ENCODE results near the gene MICU2.

Gene MICU2

DNA sequence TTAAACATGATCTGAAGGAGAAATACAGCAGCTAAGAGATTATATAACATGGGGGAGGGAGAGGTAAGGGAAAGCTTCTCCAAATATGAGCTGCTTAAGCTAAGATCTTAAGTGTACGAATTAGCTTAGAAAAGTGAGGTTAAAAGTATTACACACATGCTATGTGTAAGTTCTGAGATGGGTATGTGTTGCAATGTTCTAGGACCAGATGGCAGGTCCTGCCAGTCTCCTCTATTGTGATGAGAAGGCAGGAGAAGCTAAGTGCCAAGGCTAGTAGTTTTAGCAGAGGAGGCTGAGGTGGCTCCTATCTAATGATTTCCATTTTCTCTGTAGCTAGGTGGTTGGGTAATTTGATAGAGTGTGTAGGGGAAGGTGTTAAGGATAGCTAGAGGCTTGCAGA is 57.6 kb downstream of the MICU2 start:
- peak in 3 of 56 donors; percentile 3 to 9 (median 5) for DNase-seq

DNA sequence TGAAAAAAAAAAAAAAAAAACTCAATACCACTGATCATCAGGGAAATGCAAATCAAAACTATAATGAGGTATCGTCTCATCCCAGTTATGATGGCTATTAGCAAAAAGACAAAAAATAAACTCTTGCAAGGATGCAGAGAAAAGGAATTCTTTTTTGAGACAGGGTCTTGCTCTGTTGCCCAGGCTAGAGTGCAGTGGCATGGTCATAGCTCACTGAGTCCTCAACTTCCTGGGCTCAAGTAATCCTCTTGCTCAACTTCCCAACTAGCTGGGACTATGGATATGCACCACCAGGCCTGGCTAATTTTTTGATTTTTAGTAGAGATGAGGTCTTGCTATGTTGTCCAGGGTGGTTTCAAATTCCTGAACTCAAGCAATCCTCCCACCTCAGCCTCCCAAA is 59.5 kb downstream of the MICU2 start:
- no peak for DNase-seq

DNA sequence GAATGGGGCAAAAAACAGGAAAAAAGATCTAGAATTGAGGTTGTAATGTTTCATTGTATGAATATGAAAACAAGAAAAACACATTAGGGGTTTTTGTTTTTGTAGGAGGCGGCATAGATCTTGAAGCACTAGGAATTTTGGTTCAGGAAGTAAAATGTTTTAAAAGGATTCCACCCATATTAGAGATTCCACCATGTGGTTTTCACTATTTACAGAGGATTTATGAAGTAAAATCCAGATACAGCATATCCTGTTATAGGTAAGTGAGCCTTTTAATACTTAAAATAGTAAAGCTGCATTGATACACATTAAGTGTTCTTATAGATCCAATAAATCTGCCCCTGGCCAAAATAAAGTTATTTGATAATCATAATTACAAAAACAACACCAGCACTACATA is 61.4 kb downstream of the MICU2 start:
- DNase-seq: no peak

DNA sequence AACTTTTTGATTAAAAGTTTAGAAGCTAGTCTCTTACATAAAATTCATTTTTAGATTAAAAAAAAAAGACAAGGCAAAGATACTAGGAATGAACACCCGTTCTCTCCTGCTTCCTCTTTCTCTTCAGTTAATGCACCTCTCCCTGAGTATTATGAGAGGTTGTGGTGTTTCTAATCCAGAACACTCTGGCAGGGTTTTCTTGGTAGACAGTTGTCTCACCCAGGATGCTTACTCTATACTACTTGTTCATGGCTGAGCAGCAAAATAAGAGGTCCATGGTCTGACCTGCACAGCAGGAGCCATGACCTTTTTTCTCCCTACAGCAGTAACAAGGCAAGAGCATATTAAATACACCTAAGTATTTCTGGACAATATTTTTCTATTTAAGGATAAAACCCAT is 62.0 kb downstream of the MICU2 start:
- DNase-seq: no peak

DNA sequence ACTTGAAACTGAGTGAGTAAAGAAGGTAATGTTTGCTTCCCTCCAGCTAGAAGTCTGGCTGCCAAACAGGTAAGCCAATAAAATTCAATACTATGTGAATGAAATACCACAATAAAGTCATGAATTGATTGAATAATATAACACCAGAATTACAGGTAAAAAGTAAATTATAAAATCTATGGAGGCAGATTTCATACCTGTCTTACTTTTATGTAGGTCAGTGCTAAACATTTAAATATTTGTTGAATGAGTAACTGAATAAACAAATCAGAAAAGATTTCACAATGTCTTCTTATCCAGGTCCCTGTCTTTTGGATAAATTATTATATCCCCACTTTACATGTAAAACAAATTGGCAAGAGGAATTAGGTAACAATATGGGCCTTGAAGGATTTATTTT is 62.7 kb downstream of the MICU2 start:
- no peak for DNase-seq

DNA sequence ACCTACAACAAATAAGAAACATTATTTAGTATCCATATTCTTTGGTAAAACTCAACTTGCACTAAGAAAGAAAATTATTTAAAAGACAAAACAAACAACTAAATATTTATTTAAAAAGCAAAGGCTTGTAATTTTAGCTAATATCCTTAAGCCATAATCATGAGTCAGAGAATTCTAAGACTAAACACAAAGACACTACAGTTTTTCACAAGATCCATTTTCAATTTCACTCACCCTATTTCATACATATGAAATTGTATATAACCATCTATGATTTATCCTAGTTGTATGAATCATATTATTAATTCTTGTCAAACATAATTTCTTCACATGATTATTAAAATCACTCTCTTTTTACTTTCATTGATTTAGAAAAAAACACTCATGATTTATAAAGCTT is 64.3 kb downstream of the MICU2 start:
- no peak for DNase-seq

DNA sequence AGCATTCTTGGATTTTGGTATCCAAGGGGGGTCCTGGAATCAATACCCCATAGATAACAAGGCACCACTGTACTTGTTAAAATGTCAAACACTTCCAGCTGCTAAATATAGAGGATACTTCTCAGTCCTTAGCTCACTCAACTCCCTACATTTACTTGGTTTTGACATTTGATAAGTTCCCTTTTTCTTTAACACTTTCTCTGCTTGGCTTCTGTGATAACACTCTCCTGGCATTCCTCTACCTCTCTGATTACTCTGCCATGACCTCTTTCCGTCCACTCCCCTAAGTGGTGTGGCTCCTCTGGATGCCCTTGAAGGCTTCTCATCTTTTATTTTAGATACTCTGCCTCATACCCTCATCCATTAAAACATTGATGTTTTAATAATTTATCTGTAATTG is 65.2 kb downstream of the MICU2 start:
- no peak for DNase-seq

DNA sequence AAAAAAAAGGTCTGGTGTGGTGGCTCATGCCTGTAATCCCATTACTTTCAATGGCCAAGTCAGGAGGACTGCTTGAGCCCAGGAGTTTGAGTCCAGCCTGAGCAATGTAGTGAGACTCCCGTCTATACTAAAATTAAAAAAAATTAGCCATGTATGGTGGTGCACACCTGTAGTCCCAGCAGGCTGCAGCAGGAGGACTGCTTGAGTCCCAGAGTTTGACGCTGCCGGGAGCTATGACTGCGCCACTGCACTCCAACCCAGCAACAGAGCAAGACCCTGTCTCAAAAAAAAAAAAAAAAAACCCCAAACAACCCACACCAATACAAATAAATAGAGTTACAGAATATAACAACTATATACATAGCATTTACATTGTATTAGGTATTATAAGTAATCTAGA is 65.7 kb downstream of the MICU2 start:
- no peak for DNase-seq

DNA sequence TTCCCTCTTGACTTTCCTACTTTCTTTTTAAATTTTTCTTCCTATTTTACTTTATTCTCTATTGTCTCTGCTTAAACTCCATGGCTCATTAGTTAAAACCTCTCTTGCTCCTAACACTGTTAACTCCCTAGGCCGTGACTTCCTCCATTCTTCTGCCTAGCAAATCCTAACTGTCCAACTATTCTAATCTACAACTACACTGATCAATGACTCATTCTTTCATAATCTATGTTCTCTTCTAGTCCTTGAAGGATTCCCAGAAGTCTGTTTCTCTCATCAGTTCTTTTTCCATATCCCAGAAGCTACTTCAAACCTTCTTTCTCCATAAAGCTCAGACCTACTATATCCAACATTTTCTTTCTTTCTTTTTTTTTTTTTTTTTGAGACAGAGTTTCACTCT is 66.9 kb downstream of the MICU2 start:
- DNase-seq: no peak

DNA sequence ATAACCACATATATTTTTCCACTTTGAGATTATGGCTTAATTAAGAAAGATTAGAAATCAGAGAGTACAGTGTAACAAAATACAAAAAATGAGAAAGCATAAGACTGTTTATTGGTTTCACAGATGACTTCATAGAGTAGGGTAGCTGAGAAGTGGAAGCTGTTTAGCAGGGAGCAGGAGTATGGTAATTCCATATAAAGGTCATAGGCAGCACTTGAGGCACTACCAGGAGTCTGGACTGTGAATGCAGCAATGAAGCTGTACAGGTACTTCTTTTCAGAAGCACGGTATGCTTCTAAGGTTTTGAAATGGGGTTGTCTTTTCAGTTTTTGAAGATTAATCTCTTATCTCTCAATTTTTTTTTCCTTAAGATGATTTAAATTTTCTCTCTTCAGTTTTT is 69.2 kb downstream of the MICU2 start:
- DNase-seq: no peak

DNA sequence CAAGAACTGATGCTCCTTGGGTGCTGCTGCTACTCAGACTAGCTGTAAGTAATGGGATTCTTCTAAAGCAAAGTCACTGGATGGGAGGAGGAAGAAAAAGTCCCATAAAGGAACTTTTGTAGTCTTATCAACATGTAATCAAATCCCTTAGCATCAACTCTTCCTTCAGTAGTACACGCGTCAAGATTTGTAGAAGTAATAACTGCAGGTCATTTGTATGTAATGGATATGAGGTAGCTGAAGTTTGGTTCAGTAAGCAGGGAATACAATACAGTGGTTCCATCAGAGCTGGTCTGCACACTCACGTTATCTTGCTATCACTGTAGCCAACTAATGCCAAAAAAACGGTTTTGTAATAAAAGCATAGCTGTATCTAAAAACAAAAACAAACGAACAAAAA is 72.5 kb downstream of the MICU2 start:
- DNase-seq: no peak

DNA sequence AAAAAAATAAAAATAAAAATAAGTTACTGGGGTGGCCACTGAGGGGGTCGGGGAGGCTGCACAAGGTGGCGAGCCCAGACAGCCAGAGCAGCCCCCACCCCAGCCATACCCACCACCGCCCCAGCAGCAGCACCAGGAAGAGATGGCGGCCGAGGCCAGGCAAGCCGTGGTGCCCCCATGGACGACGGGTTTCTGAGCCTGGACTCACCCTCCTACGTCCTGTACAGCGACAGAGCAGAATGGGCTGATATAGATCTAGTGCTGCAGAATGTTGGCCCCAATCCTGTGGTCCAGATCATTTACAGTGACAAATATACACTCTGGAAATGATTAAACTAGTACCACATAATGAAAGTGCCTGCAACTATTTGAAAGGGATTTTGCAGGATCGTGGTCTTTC is 73.3 kb downstream of the MICU2 start:
- no peak for DNase-seq

DNA sequence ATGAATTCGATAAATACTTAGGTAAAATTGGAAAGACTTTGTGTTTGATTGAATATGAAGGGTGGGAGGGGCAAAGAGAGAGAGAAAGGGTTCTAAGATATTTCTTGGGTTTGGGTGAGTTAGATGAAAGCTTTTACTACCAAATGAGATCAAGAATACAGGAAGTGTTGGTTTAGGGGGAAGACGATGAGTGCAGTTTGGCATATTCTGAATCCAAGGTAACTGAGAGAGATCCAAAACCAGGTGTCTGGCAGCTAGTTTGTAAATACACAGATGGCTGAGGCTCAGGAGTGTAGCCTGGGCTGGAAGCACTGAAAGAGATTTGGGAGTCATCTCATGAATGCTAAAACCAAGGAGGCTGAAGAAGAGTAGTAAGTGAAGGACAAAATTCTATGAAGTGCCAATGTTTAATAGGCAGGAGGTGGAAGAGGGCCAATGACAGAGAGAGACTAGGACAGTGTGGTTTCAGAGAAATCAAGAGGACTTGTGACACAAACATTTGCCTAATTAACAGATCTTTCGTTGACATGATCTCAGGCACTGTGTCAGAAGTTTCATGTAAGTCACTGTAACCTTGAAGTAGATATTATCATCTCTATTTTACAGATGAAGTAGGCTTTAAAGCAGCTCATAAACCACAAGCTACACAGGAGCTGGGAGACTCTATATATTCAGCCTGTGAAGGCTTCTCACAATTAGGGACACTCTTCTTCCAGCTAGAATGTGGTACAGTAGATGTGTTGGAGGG is 74.7 kb downstream of the MICU2 start:
- no peak for DNase-seq

DNA sequence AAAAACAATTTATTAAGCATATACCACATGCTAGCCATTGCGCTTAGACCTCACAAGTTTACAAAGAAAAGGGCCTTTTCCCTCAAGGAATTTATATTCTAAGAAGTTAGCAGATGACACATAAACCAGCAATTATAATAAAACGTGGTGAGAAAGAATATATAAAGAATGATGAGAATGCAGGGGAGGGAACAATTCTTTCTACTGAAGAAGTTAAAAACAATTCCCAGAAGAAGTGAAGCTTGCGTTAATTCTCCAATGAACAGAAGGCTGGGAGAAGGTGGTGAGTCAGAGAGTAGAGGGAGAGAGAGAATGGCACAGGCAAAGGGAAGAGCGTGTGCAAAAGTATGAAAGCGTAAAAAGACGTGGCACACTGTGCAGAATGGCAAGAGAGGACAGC is 75.4 kb downstream of the MICU2 start:
- DNase-seq: no peak

DNA sequence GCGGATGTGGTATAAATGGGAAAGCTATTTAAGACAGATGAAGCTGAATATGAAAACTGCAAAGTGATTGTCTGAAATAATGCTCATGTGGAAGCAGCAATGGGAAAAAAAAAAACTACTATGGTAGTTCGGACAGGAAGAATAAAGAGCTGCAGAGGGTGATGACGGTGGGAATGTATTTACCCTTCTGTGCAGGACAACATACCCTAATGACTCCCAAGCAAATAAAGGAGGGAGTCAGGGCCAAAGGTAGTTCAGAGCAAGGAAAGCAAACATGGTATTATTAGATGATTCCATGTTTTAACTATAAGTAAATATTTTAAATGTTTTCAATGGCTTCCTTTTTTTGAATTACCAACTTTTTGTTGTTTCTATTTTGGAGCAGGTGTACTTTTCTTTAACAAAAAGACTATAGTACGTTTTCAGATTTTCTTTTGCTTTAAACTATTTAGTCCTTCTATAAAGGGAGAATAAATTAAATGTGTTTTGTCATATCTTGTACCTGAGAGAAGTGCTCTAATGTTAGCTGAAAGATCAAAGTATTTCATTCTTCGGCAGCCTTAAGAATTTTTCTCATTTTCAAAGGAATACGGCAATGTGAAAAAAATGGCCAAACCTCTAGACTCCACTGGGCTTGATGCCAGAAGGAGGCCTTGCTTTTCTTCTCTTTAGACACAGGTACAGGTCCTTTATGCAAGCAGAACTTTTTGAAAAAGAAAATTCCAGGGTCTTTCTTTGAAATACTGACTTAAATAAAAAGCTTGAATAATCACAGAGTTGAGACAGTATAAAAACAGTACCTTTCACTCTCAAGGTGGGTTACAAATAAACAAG is 77.0 kb downstream of the MICU2 start:
- no peak for DNase-seq

DNA sequence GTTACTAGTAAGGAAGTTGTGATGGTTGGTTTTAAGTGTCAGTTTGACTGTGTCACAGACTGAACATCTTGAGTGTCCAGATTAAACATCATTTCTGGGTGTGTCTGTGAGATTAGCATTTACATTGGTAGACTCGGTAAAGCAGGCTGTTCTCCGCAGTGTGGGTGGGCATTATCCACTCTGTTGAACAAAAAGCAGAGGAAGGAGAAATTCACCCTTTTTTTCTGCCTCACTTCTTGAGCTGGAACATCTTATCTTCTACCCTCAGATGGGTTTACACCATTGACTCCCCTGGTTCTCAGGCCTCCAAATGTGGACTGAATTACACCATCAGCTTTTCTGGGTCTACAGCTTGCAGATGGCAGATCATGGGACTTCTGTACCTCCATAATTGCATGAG is 81.1 kb downstream of the MICU2 start:
- DNase-seq: no peak

DNA sequence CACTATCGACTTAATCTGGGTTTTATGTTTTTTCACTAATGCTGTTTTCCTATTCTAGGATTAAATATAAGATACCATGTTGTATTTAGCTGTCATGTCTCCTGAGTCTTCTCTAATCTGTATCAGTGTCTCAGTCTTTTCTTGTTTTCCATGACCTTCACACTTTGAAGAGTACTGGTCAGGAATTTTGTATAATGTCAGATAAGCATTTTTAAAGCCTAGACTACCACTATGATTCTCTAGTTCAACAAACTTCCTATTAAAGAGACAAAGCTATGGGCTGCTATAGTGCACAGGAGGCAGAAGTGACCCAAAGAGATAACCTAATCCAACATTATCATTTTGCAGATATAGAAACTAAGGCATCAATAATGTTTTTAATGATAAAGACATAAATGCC is 81.8 kb downstream of the MICU2 start:
- DNase-seq: no peak

DNA sequence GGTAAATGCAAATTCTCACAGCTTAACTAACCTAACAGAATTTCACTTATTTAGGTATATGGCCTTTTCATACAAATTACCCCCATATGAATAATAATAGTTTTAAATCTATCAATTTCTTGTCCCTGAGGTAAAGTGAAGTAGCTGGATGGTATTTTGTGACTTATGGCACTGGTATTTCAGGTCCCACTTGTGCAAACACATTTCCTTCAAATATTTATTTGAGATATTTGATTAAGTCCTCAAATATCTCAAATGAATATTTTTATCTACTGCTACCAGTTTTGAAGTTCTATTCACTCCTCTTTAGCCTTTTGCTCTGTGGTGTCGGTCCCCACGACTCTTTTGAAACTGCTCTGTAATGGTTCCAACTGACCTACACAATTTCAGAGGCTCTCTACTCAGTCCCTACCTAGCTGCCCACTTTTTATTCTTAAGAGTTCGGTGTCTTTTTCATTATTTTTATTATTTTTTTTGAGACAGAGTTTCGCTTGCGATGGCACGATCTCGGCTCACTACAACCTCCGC is 85.3 kb downstream of the MICU2 start:
- no peak for DNase-seq

DNA sequence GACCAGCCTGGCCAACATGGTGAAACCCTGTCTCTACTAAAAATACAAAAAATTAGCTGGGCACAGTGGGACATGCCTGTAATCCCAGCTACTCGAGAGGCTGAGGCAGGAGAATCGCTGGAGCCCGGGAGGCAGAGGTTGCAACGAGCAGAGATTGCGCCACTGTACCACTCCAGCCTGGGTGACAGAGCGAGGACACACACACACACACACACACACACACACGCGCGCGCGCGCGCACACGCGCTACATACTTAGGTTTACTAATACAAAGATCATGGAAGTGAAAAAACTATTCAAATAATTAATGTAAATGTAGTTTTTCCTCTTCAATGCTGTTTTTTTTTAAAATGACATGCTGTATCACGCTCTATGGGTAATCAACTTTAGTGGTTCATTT is 86.4 kb downstream of the MICU2 start:
- DNase-seq: no peak

DNA sequence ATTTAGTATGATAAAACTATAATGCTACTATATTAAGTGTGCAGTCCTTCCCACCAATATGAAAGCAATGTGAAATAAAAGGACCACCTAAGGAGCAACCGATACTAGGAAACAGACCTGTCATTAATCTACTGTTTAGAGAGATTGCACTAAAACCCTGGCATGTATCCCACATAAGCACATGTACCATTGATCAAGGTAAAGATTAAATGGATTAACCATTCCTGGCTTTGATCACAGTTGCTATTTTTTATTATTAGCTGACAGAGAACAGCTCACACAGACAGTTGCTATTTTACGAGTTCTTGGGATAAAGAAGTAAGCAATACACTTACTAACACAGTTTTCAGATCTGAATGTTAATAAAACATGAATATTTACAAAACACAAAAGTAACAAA is 87.2 kb downstream of the MICU2 start:
- DNase-seq: no peak

DNA sequence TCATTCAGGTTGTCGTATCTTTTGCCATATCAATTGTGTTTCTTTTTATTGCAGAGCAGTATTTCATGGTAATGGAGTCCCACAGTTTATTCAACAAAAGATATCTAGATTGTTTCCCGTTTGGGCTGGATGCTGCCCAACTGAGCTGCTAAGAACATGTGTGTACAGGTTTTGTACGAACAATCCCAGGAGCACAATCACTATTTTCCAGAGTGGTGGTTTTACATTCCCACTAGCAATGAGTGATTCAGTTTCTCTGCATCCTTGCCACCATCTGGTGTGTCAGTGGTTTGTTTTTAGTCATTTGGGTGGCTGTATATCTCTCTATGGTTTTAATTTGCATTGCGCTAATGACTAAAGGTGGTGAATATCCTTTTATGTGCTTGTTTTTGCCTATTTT is 92.1 kb downstream of the MICU2 start:
- DNase-seq: no peak

DNA sequence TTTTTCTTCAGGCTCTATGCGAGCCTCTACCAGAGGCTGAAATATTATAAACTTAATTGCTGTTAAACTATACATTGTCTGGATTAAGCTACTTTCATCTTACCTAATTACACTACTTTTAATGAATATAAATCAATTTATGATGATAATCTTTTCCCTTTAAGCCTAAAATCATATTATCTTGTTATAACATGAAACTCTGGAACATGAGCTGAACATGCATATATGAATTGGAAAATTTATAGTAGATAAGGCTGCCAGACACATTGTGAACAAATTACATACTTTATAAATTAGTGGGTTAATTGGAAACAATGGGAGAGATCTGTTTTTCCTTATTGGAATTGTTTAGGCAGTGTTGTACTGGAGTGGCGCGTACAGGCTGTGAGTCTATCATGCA is 99.6 kb downstream of the MICU2 start:
- no peak for DNase-seq

DNA sequence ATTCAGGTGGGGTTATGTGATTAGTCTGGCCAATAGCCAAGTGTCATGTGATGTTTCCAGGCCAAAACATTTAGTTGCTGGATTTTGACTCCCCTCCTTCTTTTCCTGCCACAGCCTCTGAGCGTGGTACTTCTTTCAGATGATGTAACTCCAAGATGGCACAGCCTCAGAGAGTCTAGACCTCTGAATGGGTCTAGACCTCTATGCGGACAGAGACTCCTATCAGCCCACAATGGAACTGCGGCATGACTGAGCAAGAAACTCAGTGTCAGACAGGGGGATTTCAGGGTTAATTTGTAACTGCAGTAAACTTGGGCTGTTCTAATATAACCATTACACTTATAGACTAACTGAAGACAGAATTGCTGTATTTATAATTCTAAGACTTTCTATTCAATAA is 102.3 kb downstream of the MICU2 start:
- DNase-seq: no peak

Measured in amygdala (tissue), 56 donors.